GM19035 (cell line): ENCODE data around the gene SNUPN.

ENCODE experiments used
- ATAC-seq: cut with Tn5 transposase; IDR thresholded peaks from one replicate; pipeline ENCODE4 v1.9.1; 2021; ENCODE audit not compliant: unreplicated experiment

Gene SNUPN

DNA sequence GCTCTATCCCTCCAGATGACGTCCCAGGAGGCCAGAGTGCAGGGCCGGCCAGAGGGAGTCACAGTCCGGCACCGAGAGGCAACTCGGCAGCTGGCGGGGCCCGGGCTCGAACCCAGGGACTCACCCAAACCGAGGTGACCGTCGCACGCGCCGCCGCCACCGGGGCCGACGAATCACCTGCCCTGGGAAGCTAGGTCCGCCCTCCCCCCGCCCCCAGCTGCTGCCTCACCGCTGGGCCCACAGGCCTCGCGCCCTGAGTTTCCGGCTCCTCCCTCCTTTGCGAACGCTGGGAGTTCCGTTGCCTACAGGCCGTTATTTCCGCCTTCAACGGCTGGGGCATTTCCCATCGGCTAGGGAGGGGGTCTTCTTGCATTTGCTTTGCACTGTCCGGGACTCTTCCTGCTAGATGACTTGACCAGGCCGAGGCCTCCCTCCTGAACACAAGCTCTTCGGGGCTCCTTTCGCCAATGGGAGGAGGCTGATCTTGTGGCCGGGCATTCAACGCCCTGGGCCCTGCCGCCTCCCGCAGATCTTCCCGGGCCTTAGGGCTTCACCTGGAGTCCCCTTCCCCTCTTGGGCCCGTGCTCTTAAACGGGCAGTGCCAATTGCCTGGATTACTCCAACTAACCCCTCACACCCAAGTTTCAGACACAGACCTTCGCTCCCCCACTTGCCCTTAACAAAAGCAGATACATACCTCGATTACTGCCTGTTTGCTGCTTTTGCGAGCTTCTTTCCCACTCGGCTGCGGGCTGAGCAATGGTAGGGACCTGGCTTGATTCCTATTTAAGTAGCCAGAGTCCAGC lies at the start of gene SNUPN:
Gene SNUPN, minus strand, starts transcription at position 184 of the 806 bp plus-strand sequence. CDS start 4,674 bp downstream, outside the sequence.
- ATAC-seq = peak; percentile 72

DNA sequence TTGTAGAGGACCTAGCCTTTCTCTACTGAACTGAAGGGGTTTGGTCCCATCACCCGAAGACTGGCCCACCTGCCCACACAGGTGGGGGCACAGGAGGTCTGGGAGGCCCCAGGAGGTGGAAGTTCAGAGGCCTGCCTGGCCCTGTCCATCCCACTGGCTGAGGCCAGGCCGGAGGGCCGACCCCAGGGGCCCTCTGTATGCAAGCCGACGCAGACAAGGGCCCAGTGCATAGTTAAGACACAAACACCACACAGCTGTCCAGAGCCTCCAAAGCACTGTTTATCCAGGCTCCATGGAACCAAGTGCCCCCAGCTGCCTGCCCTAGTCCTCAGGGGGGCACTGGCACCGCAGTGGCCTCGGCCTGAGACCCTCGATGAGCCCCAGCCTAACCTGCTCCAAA lies 48.8 kb upstream of the SNUPN start:
- no peak for ATAC-seq

DNA sequence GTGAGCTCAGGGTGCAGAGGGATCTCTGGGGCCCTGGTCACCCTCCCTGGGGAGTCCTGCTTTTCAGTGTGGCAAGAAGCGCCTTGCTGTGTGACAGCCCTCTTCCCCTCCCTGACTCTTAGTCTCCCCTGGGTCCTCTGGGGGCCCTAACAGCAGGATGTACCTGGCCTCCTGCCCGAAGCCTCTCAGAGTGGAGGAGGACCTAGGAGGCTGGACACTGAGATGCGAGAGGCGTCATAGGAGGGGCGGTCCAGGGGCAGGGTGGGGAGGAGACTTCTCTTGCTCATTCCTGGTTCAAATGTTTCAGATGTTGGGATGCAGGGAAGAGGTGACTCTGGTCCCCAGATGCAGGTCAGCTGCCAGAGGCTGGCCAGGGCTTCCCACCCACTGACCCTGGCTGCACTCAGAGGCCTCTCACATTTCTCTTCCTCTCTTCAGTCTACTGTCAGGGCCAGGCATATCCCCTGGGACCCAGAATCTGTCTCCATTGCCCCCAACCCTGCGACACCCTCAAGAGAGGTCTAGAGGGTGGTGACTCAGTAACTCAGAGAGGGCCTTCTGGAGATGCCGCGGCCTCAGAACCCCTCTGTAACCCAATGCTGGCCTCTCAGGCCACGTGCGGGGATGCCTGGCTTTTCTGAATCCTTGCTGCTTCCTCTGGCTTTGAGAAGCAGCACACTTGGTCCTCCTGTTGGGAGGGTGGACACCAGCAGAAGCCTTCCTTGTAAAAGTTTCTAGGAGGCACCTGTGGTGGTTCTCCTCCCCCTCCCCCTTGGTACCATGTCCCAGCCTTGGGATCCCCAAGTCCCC lies 48.1 kb upstream of the SNUPN start:
- no peak for ATAC-seq

DNA sequence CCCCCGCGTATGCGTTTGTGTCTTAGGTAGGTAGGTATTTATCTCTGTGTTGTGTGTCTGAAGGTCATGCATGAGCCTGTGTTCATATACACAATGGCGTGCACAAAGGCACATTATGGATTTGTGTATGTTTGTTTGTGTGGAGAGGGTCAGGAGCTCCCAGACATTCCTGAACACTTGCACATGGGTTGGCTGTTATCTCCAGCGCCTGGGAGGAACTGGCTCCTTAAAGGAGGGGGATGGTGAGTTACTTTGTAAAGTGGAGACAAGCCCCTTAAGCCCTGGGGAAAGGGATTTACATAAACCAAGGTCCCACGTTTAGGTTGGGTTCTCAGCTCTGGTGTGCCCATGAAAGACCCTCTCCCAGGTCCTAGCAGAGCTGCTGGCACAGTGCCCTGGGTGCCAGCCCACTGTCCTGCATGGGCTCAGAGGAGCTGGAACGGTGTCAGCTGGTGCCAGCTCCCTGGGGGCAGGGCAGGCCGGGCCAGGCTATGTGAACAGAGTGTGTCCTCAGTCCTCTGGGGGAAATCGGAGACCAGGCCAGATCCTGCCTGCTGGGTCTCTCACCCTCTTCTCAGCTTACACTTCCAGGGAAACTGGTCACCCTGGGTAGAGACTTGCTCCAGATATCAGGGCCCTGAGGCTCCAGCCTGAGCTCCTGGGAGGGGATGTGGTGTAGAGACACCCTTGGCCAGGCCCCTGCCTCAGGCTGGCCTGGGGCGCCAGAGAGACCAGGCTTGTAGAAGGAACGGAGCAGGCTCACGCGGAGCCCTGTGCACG lies 47.3 kb upstream of the SNUPN start:
- no peak for ATAC-seq

DNA sequence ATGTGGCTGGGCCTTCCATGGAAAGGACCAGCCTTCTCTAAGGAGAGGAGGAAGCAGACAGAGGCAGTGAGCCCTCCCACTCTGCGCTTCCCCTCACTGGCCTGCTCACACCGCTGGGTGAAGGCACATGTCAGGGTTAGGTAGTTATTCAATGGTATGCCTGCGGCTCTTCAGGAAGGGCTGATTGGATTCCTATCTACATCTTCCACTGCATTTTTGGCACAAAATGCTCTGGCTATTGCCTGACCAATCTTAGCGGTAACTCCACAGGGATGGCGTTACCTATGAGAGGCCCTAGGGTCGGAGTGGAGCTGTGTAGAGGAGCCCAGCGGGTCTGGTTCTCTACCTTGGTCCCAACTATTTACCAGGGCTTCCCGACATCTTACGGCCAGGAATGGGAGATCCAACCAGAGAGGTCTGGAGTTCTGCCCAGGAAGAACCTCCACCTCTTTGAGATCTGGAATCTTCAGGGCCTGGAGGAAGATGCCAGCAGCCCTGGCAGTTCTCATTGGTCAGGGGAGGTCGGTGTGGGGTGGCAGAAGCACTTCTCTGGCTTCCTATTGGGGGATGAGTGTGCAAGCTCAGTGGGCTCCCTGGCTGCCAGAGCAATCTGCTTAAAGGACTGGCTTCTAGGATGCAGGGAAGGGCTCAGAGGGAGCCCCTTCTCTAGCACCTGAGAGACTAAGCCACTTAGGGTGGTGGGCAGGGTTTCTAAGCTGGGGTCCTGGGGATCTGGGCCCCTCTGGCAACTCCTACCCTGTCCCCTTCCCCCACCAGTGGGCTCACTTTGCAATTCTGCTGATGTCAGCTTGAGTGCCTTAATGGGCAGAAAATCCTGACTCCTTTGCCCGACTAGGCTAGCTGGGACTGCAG lies 46.4 kb upstream of the SNUPN start:
- ATAC-seq = no peak

DNA sequence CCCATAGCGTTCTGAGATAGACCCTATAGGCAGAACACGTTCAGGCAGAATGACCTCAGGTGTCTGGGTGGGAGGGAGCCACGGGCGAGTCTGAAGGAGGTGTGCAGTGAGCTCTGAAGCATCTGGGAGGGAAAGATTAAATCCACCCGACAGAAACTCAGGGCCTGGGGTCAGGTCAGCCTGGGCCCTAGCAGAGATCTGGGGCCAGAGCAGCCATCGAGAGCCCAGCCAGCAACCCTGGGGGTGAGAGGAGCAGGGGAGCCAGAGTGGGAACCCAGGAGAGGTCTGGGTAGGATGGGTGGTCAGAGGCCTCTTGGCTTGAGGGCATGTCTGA lies 44.3 kb upstream of the SNUPN start:
- ATAC-seq = no peak

DNA sequence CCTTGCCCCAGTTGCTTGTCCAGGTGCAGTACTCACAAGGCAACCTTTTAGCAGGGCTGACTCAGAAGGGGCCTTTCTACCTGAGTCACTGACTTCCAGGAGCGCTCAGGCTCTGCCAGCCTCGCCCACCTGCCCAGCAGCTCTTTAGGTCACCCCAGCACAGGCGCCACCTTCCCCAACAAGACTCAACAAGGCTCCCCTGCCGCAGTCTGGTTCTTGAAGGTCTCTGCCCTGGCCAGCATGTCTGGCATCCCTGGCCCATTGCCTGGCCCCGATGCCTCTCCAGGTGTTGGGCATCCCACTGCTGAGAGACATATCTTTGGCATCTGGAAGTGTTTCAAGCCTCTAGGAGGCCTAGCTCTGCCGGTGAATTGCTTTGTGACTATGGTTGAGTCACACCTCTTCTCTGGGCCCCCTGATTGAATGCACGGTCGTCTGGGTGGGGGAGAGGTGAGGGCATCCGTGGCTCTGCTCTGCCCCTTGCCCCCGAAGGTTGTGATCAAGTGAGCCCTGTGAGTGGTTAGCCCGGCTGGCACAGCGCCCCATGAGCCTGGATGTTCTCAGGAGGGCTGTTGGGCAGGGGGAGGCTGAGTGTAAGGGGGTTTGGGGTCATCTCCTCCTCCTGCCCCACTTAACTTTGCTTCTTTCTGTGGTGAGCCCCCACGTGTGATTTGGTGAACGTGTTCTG lies 43.8 kb upstream of the SNUPN start:
- ATAC-seq = no peak

DNA sequence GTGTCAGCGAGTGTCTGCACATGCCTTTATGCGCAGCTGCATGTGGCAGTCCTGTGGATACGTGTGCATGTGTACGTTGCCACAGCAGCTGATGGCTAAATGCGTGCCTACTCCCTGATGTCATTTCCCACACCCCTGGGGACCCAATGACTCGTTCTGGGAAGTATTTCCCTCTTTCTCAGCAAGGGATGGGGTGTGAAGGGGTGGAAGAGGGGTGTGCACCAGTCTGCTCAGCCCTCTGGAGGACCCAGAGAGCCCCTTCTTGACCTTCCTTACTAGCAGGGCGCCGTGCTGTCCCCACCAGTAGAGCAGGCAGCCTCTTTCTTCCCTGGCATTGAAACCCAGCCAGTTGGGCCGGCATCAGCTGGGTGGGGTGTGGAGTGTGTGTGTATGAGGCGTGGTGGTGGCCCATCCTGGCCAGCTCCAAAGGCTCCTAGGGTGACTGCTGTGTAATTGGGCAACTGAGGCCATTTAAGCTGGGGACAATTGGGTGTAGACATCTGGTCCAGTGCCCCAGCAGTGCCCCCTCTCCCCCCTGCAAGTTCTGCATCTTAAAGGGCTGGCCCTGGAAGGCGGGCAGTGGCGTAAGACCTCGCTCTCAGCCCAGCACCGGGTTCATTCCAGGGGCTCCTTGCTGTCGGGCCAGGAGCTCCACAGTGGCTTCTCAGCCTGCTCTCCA lies 41.4 kb upstream of the SNUPN start:
- ATAC-seq = no peak

DNA sequence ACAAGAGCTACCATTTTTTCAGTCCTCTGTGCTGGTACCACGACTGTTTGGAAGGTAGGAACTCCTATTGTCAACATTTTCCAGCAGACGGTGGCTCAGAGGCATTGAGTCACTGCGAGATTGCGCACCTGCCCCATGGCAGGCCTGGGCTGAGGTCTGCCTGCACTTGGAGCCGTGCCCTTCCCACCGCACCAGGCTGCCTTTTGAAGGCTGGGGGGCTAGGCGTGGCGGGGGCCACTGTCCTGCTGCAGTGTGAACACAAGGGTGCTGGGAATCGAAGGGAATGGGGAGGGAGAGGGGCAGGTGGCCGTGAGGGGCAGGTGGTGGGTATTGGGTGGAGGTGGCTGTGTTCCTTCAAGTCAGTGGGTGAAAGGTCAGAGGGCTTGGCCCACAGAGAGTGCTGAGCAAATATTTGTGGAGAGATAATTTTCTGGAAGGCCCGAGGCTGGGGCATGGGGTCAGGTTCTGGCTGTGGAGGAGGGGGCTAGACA lies 38.5 kb upstream of the SNUPN start:
- ATAC-seq = no peak

DNA sequence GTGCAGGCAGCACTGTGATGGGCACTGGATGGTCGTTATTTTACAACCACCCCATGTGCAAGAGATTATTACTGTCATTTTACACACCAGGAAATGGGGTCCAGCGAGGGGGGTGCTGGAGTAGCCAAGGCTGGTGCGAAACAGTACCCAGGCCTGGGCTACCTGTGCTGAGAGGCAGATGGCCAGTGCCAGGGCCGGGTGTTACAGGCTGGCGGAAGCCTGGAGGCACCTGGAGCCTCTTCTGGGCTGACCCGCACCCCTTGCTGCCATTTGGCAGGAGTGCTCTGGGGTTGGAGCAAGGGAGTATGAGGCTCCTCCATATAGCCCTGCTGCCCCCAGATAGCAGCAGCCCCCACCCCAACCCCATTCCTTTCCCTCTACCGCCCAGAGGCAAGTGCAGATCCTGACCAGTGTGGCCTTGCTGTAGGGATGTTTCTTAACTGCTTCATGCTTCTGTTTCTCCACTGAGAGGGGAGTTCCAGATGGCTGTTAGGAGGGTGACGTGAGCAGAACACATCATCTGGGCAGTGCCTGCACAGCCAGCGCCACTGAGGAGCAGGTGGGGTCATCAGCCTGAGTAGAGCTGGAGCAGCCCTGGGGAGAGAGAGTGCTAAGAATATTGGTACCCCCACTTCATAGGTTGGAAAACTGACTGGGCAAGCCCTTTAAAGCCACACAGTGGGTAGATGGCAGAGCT lies 37.4 kb upstream of the SNUPN start:
- ATAC-seq = no peak

DNA sequence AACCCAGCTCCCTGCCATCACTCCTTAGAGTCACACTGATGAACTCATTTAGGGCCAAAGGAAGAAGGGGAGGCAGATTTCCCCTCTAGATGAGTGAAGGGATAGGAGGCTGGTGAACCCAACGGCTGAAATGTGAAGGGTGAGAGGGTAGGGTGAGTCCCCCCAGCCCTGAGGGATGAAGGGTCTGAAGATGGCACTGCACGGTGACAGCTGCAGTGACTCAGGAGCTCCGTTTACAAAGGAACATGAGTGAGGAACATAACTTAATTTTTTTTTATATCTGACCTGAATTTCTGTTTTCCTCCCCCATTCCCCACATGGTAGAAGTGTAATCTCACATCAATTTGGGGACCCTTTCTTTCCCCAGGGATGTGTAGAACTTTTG lies 36.2 kb upstream of the SNUPN start:
- no peak for ATAC-seq

DNA sequence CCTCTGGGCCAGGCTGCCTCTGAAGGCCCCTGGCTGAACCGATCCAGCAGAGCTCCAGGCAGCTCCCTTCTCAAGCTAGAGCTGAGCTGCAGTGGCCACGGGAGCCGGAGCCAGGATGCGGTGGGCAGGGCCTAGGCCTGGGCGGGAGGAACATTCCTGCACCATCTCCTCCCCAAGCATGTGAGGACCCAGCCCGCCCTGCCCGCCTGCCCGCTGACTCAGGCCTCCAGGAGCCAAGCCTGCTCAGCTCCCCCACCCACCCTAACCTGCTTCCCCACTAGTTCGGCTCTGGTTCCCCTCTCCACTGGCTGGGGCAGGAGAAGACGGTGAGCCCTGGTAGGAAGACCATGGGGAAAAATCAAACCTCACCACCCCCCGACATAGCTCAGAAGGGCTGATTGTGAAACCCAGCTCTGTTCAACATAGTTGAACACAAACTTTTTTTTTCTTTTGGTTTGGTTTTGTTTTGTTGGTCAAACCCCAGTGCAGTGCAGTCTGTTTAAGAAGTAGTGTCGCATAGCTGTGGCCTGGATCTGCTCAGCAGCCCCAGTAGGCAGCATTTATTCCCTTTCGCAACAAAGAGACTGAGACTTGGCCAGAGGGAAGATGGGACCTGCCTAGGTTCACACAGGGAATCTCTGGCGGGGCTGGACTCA lies 35.7 kb upstream of the SNUPN start:
- no peak for ATAC-seq

DNA sequence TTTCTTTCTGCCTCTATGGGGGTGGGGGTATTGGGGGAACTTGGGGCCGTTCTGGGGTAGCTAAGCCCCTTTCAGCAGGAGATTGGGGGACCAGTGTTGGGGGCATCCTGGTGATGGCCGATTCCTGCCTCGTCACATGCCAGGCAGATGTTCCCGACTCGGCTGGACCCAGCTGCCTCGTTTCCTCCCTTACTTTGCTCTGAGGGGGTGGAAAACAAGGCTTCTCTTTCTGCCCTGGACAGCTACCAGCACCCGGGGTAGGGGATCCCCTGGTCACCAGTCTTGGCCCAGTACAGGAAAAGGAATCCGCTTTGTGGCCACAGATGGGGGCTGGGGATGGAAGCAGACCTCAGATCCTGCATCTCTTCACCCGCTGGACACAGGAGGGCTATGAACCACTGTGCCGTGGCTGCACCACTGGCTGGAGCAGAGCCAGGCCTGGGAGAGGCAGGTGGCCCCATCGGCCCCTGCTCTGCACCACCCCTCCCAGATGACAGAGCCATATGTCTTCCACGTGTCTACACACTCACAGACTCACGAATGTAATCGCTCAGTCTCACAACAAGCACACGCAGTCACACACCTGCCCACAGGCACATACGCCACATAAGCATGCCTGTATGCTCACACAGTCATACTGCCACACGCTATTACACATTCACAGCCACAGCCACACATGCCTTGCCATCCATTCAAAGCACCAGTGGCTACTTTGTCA lies 34.6 kb upstream of the SNUPN start:
- ATAC-seq = no peak

DNA sequence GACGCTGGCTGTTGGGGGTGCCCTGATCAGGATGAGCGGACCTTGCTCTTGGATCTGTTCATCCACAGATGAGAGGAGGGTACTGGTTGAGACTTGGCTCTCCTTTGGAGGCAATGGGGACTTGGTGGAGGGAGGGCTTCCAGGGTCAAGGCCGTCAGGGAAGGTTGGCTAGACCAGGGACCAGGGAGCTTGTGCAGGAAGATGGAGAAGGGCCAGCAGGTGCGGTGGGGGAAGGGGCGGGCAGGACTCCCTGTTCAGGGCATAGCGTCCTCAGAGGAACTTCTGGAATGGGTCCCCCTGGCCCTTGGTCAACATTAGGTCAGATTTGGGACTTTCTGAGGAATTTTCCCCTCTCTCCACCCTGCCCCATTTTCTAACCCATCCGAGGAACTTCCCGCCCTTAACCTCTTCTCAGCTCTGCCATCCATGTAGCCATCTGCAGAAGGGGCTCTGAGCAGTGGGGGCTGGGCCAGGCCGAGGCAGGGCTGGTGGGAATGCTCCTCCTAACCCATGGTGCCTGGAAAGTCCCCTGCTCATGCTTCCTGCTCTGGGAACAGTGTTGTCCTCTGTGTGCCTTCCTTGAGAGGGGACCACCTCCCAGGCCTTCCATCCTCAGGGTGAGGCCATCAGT lies 33.7 kb upstream of the SNUPN start:
- ATAC-seq = no peak

DNA sequence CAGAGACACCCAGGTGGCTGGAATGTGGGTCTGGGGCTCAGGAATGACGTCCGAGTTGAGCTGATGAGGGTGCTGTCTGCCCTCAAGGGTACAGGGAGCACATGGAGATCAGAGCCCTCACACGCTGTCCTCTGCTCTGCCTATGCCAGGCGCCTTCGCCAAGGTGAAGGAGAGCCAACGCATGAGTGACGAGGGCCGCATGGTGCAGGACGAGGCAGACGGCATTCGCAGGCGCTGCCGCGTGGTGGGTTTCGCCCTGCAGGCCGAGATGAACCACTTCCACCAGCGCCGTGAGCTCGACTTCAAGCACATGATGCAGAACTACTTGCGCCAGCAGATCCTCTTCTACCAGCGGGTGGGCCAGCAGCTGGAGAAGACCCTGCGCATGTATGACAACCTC lies 31.3 kb upstream of the SNUPN start:
- no peak for ATAC-seq

DNA sequence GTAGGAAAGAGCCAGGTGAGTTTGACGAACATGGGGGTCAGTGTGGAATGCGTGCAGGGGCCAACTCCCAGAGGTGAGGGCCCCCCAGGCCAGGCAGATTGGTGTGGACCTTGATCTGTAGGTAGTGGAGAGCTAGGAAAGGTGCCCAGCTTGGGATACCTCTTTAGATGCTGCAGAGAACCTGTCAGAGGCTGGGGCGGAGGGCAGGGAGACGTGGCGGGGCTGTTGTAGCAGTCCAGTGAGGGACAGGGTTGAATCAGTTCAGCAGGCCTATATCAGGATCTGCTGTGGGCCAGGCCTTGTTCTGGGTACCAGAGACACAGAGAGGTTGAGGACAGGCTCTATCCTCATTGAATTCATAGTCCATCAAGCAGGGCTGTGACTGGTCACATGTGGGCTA lies 30.8 kb upstream of the SNUPN start:
- ATAC-seq = no peak

DNA sequence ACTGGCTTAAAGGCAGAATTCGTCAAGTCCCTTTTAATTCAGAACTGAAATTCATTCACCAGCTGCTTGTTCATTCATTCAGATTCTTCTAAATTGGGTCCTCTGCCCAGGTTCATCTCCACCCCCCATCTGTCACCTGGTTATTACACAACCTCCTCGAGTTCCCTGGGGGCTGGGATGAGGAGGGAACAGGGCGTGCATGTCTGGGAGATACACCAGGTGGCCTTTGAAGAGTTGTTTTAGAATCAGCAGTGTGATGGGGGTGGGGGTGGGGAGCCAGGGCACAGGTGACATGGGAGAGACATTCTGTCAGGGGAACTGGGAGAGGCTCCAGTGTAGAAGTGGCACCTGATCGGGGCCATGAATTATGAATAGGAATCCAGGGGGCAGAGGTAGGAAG lies 30.4 kb upstream of the SNUPN start:
- ATAC-seq = no peak
